SK-N-SH treated with all-trans-retinoic acid at 6 μM for 48 hours (cell line): ENCODE data around the gene PLB1.
A peak's percentile ranks its signal among the peaks of the same experiment; 100 is the strongest.

ENCODE experiments used
- ATAC-seq: fragments of 200-7000 bp; cut with Tn5 transposase; 3 replicates; pipeline ENCODE4 v1.9.1; 2020; ENCODE audit warnings: mild to moderate bottlenecking, moderate library complexity
- ARNTL ChIP-seq: fragments of 450-650 bp; formaldehyde crosslinking; IDR thresholded peaks from 2 replicates; pipeline ENCODE4 v1.5.0; 2020; ENCODE audit warnings: low read depth, mild to moderate bottlenecking, moderate library complexity, borderline replicate concordance
- BACH2 ChIP-seq: fragments of 250-450 bp; sonication (Bioruptor Pico); IDR thresholded peaks from 2 replicates; pipeline ENCODE4 v1.9.0; 2021; ENCODE audit warnings: mild to moderate bottlenecking, borderline replicate concordance
- CREB5 ChIP-seq: fragments of 250-450 bp; sonication (Bioruptor Pico); IDR thresholded peaks from 2 replicates; pipeline ENCODE4 v1.5.1; 2020; ENCODE audit warnings: low read depth, mild to moderate bottlenecking, moderate library complexity
- CSDC2 ChIP-seq: fragments of 250-450 bp; sonication (Bioruptor Pico); IDR thresholded peaks from 2 replicates; pipeline ENCODE4 v1.5.0; 2020; ENCODE audit warnings: mild to moderate bottlenecking, moderate library complexity
- ESRRG ChIP-seq: fragments of 250-450 bp; sonication (Bioruptor Pico); IDR thresholded peaks from 2 replicates; pipeline ENCODE4 v1.6.1; 2021; ENCODE audit warnings: mild to moderate bottlenecking
- GLIS3 ChIP-seq: fragments of 250-450 bp; sonication (Bioruptor Pico); IDR thresholded peaks from 2 replicates; pipeline ENCODE4 v1.5.0; 2020; ENCODE audit warnings: mild to moderate bottlenecking, moderate library complexity
- ISL1 ChIP-seq: fragments of 250-450 bp; sonication (Bioruptor Pico); IDR thresholded peaks from 2 replicates; pipeline ENCODE4 v2.1.2; 2022; ENCODE audit warnings: mild to moderate bottlenecking, moderate library complexity
- OSR1 ChIP-seq: fragments of 250-450 bp; sonication (Bioruptor Pico); IDR thresholded peaks from 2 replicates; pipeline ENCODE4 v1.8.0; 2022; ENCODE audit warnings: moderate library complexity, mild to moderate bottlenecking, inconsistent platforms
- POU6F1 ChIP-seq: fragments of 250-450 bp; sonication (Bioruptor Pico); IDR thresholded peaks from 2 replicates; pipeline ENCODE4 v1.8.0; 2021; ENCODE audit warnings: low read depth, mild to moderate bottlenecking, moderate library complexity, borderline replicate concordance
- RARB ChIP-seq: fragments of 250-450 bp; sonication (Bioruptor Pico); IDR thresholded peaks from 2 replicates; pipeline ENCODE4 v1.8.0; 2021; ENCODE audit warnings: mild to moderate bottlenecking, moderate library complexity
- TCF4 ChIP-seq: fragments of 250-450 bp; sonication (Bioruptor Pico); IDR thresholded peaks from 2 replicates; pipeline ENCODE4 v1.8.0; 2021; ENCODE audit warnings: mild to moderate bottlenecking, moderate library complexity, borderline replicate concordance
- TOX ChIP-seq: fragments of 250-450 bp; sonication (Bioruptor Pico); IDR thresholded peaks from 2 replicates; pipeline ENCODE4 v1.8.0; 2021; ENCODE audit warnings: mild to moderate bottlenecking, moderate library complexity, borderline replicate concordance
- ZFP3 ChIP-seq: fragments of 250-450 bp; sonication (Bioruptor Pico); IDR thresholded peaks from 2 replicates; pipeline ENCODE4 v1.5.0; 2020; ENCODE audit warnings: mild to moderate bottlenecking, moderate library complexity
- ZFP30 ChIP-seq: fragments of 450-650 bp; formaldehyde crosslinking; IDR thresholded peaks from 2 replicates; pipeline ENCODE4 v1.5.0; 2022; ENCODE audit warnings: mild to moderate bottlenecking, moderate library complexity
- ZNF565 ChIP-seq: fragments of 450-650 bp; formaldehyde crosslinking; conservative IDR thresholded peaks from 2 replicates; pipeline ENCODE4 v1.5.0; 2020; ENCODE audit warnings: low read depth, mild to moderate bottlenecking, moderate library complexity
- ZNF70 ChIP-seq: fragments of 450-650 bp; formaldehyde crosslinking; IDR thresholded peaks from 2 replicates; pipeline ENCODE4 v1.5.0; 2020; ENCODE audit warnings: mild to moderate bottlenecking, moderate library complexity
- ZNF8 ChIP-seq: fragments of 450-650 bp; formaldehyde crosslinking; IDR thresholded peaks from 2 replicates; pipeline ENCODE4 v1.5.0; 2020; ENCODE audit warnings: mild to moderate bottlenecking, moderate library complexity
- TF ChIP-seq, protein P1 (sequence below): fragments of 250-450 bp; sonication (Bioruptor Pico); IDR thresholded peaks from 2 replicates; pipeline ENCODE4 v1.8.0; 2020; ENCODE audit warnings: mild to moderate bottlenecking, moderate library complexity, borderline replicate concordance
- TF ChIP-seq, protein P2 (sequence below): fragments of 250-450 bp; sonication (Bioruptor Pico); IDR thresholded peaks from 2 replicates; pipeline ENCODE4 v1.5.0; 2020; ENCODE audit warnings: mild to moderate bottlenecking, moderate library complexity

PLB1 gene

GRCh38 chr2:28515176-28515751 lies 19.4 kb downstream of the PLB1 start:
- no peak for ATAC-seq
- TF ChIP-seq ZFP30 (CRISPR knock-in tag) (no peak), RARB (CRISPR knock-in tag) (no peak), ZNF565 (no peak), ZFP3 (CRISPR knock-in tag) (no peak), ZNF8 (CRISPR knock-in tag) (no peak), BACH2 (CRISPR knock-in tag) (no peak), ARNTL (CRISPR knock-in tag) (no peak), POU6F1 (CRISPR knock-in tag) (no peak), OSR1 (CRISPR knock-in tag) (no peak)
- TF ChIP-seq, all 23 proteins: peak for 0

- no peak for ATAC-seq
- TF ChIP-seq ZNF70 (CRISPR knock-in tag), result peak; percentile 95
- no peak for TF ChIP-seq ARNTL (CRISPR knock-in tag)
- TF ChIP-seq, all 23 proteins: peak for 1
These were observed 20.6 kb downstream of the PLB1 start for GRCh38 chr2:28516430-28516829.

GRCh38 chr2:28516950-28517349 lies 21.1 kb downstream of the PLB1 start:
- ATAC-seq, result no peak
- TF ChIP-seq ZFP3 (CRISPR knock-in tag) (no peak), OSR1 (CRISPR knock-in tag) (no peak), TOX (CRISPR knock-in tag) (no peak), ZNF8 (CRISPR knock-in tag) (no peak), ZFP30 (CRISPR knock-in tag) (no peak), POU6F1 (CRISPR knock-in tag) (no peak), CREB5 (CRISPR knock-in tag) (no peak), ESRRG (CRISPR knock-in tag) (no peak)
- TF ChIP-seq, protein P1, sequence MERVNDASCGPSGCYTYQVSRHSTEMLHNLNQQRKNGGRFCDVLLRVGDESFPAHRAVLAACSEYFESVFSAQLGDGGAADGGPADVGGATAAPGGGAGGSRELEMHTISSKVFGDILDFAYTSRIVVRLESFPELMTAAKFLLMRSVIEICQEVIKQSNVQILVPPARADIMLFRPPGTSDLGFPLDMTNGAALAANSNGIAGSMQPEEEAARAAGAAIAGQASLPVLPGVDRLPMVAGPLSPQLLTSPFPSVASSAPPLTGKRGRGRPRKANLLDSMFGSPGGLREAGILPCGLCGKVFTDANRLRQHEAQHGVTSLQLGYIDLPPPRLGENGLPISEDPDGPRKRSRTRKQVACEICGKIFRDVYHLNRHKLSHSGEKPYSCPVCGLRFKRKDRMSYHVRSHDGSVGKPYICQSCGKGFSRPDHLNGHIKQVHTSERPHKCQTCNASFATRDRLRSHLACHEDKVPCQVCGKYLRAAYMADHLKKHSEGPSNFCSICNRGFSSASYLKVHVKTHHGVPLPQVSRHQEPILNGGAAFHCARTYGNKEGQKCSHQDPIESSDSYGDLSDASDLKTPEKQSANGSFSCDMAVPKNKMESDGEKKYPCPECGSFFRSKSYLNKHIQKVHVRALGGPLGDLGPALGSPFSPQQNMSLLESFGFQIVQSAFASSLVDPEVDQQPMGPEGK (CRISPR knock-in tag), result no peak
- TF ChIP-seq, protein P2, sequence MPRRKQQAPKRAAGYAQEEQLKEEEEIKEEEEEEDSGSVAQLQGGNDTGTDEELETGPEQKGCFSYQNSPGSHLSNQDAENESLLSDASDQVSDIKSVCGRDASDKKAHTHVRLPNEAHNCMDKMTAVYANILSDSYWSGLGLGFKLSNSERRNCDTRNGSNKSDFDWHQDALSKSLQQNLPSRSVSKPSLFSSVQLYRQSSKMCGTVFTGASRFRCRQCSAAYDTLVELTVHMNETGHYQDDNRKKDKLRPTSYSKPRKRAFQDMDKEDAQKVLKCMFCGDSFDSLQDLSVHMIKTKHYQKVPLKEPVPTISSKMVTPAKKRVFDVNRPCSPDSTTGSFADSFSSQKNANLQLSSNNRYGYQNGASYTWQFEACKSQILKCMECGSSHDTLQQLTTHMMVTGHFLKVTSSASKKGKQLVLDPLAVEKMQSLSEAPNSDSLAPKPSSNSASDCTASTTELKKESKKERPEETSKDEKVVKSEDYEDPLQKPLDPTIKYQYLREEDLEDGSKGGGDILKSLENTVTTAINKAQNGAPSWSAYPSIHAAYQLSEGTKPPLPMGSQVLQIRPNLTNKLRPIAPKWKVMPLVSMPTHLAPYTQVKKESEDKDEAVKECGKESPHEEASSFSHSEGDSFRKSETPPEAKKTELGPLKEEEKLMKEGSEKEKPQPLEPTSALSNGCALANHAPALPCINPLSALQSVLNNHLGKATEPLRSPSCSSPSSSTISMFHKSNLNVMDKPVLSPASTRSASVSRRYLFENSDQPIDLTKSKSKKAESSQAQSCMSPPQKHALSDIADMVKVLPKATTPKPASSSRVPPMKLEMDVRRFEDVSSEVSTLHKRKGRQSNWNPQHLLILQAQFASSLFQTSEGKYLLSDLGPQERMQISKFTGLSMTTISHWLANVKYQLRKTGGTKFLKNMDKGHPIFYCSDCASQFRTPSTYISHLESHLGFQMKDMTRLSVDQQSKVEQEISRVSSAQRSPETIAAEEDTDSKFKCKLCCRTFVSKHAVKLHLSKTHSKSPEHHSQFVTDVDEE, result no peak
- TF ChIP-seq, all 23 proteins: peak for 0

DNA sequence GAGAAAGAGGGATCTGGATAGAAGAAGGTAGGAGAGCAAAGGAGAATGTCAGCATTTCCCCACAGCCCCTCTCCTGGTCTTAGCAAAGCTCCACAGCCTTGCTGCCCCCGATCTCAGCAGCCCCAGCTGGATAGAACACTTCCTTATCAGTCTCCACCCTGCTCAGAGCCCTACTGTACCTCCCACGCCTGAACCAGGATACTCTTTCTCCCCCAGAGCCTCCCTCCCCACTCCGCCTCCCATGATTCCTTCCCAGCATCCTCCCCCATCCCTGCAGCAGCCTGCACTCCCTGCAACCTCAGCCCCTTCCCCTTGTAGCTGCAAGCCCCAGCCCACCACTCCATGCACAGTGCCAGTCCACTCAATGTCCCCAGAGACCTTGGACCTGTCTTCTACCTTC lies 25.8 kb downstream of the PLB1 start:
- ATAC-seq, result no peak
- TF ChIP-seq ARNTL (CRISPR knock-in tag) (no peak), ISL1 (CRISPR knock-in tag) (no peak), GLIS3 (CRISPR knock-in tag) (no peak), CSDC2 (CRISPR knock-in tag) (no peak), ZFP30 (CRISPR knock-in tag) (no peak), ZFP3 (CRISPR knock-in tag) (no peak), POU6F1 (CRISPR knock-in tag) (no peak), CREB5 (CRISPR knock-in tag) (no peak), RARB (CRISPR knock-in tag) (no peak), ZNF8 (CRISPR knock-in tag) (no peak), BACH2 (CRISPR knock-in tag) (no peak), ESRRG (CRISPR knock-in tag) (no peak), TCF4 (CRISPR knock-in tag) (no peak)
